ENCODE results near the gene S100A10. TPM values are rescaled to one million over a fixed set of nuclear protein-coding genes. Genes with fewer than 3 reads are reported as not detected.

S100A10 gene
- total RNA-seq, 1 experiment from 2014 or later, result 160 TPM

GRCh38 chr1:152038871-152039270 lies 45.2 kb upstream of the S100A10 start:
- no peak overlapping the region for H3T11ph ChIP-seq (ENCODE audit: low read length)

More at GRCh38 chr1:152038871-152039270, 45.2 kb upstream of the S100A10 start:
- no peaks in the 10 kb centered on the region for H3K27me3 ChIP-seq (ENCODE audit: insufficient read depth, low read length)
- H4K5ac ChIP-seq (ENCODE audit: insufficient read length, low read depth, low read length), result no peak overlapping the region
- no peak for DNase-seq
- H3K9me3 ChIP-seq (ENCODE audit: control insufficient read depth, low read depth, low read length), result no peaks in the 10 kb centered on the region
- no peak overlapping the region for H3K9ac ChIP-seq (ENCODE audit: extremely low read depth, insufficient read length, low read length)
- peaks cover 5% of the 10 kb centered on the region; the same call in 1 of the 2 replicates for H3K4me1 ChIP-seq (ENCODE audit: insufficient read depth, low read length)
- no peak overlapping the region for H2BK120ac ChIP-seq (ENCODE audit: low read depth, low read length, poor library complexity, severe bottlenecking)
- H4K8ac ChIP-seq (replicated peaks; ENCODE audit: insufficient read length, low read depth, low read length), result no peak overlapping the region
- H4K91ac ChIP-seq (ENCODE audit: insufficient read length, low read depth, low read length), result no peak overlapping the region
- H3K9me3 Mint-ChIP-seq, result no peaks in the 10 kb centered on the region
- H3K79me2 ChIP-seq (ENCODE audit: insufficient read depth, low read length), result no peaks in the 10 kb centered on the region
- H2BK5ac ChIP-seq (ENCODE audit: insufficient read length, low read length), result no peak overlapping the region
- no peak overlapping the region for H2BK20ac ChIP-seq (ENCODE audit: low read depth, low read length, poor library complexity, severe bottlenecking)
- H3K56ac ChIP-seq (ENCODE audit: insufficient read length, low read depth, low read length), result no peak overlapping the region
- WGBS (ENCODE audit: extremely low coverage, insufficient read length, low lambda C conversion rate), result no CpG with 5 or more reads among the region's 10 CpGs
- H2AFZ ChIP-seq (ENCODE audit: low read length), result no peak overlapping the region
- H3K14ac ChIP-seq (ENCODE audit: insufficient read depth, low read length), result no peak overlapping the region
- H3K18ac ChIP-seq (ENCODE audit: insufficient read length, low read depth, low read length), result no peak overlapping the region
- no peak overlapping the region for H2AK5ac ChIP-seq (ENCODE audit: insufficient read length, low read length)
- H3K27ac ChIP-seq (ENCODE audit: insufficient read length, low read depth, low read length), result no peak overlapping the region
- no peaks in the 10 kb centered on the region for H4K20me1 ChIP-seq (ENCODE audit: control insufficient read depth, insufficient read depth, insufficient read length)
- H3K4me1 Mint-ChIP-seq, result peaks cover 26 to 45% of the 10 kb centered on the region in 2 experiments
- H3K4me3 Mint-ChIP-seq, result no peak overlapping the region
- H3K27me3 Mint-ChIP-seq (ENCODE audit: low read depth), result no peaks in the 10 kb centered on the region; the same call in none of the 2 replicates
- H3K4me2 ChIP-seq (ENCODE audit: insufficient read depth, insufficient read length, low read length), result no peak overlapping the region
- H3K23me2 ChIP-seq (ENCODE audit: insufficient read length, low read depth, low read length, poor library complexity, severe bottlenecking), result peaks cover 14% of the 10 kb centered on the region
- H3K79me1 ChIP-seq (ENCODE audit: insufficient read depth, low read depth, low read length, poor library complexity, severe bottlenecking), result no peaks in the 10 kb centered on the region
- H3K4ac ChIP-seq (ENCODE audit: low read depth, low read length), result no peak overlapping the region
- no peak overlapping the region for H3K27ac Mint-ChIP-seq
- TF ChIP-seq CTCF (conservative IDR thresholded peaks at IDR 0.05), result no peak
- H2BK15ac ChIP-seq (ENCODE audit: low read depth, low read length), result no peak overlapping the region
- H3K36me3 Mint-ChIP-seq (ENCODE audit: insufficient read depth in 1 of 3, low read depth in 3 of 3), result peaks cover 0 to 2% (median 0%) of the 10 kb centered on the region in 3 experiments; a peak in 1 of 7 replicates
- no peak overlapping the region for H2BK12ac ChIP-seq (ENCODE audit: insufficient read length, low read depth, low read length)
- no peak overlapping the region for H3K23ac ChIP-seq (ENCODE audit: insufficient read length, low read depth, low read length)

Measured in H9 (cell line).